ENCODE results near the gene LUC7L3.
"Not testable (repeated sequence)": the region's sequence is repeated elsewhere in the genome, so short reads cannot be mapped to it uniquely, and the experiment has no call there.

The LUC7L3 gene

DNA sequence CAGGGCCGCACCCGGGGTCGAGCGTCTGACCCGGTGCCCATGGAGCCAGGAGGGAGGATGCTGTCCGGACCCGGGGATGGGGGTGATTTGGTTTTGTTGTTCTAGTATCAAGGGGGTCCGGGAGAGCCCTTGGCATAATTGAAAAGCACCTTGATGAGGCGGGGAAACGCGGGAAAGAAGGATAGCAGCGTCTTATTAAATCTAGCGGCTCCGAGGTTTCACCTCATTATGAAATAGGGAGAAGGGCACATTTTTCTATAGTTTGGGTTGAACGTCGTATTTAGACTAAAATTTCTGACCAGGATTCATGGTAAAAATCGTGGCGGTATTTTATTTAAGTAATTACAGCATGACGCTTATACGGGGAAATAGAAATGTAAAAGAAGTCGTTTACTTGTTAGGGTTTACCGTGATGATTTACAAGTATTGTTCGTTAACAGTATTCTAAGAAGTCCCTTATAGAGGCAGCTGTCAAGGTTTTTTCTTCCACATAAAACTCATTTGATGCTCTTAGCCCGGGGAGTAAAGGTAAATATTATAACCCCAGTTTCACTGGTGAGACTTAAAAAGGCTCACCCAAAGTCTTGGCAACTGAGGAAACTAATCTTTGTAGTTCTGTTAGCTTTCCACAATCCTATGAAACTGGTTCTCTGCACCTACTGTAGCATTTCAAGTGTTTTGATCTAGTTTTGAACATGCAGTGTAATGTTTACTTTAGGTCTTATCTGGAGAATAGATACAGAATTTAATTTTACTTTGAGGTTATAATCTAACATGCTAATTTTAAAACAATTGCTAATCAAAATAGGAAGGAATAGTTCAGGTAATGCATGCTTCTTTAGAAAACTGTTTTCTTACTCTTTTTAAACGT, 756 bp downstream of the LUC7L3 start:
- H3K27ac ChIP-seq, result peak overlapping the region; percentile 95
- ChIA-PET POLR2A (ENCODE audit: low non-redundant PET) (no interaction called here), CTCF (no interaction called here)
- DNase-seq (ENCODE audit: low spot score), result no peak
- TF ChIP-seq, protein P1, sequence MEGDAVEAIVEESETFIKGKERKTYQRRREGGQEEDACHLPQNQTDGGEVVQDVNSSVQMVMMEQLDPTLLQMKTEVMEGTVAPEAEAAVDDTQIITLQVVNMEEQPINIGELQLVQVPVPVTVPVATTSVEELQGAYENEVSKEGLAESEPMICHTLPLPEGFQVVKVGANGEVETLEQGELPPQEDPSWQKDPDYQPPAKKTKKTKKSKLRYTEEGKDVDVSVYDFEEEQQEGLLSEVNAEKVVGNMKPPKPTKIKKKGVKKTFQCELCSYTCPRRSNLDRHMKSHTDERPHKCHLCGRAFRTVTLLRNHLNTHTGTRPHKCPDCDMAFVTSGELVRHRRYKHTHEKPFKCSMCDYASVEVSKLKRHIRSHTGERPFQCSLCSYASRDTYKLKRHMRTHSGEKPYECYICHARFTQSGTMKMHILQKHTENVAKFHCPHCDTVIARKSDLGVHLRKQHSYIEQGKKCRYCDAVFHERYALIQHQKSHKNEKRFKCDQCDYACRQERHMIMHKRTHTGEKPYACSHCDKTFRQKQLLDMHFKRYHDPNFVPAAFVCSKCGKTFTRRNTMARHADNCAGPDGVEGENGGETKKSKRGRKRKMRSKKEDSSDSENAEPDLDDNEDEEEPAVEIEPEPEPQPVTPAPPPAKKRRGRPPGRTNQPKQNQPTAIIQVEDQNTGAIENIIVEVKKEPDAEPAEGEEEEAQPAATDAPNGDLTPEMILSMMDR (conservative IDR thresholded peaks at IDR 0.05; ENCODE audit: low read depth), result no peak

DNA sequence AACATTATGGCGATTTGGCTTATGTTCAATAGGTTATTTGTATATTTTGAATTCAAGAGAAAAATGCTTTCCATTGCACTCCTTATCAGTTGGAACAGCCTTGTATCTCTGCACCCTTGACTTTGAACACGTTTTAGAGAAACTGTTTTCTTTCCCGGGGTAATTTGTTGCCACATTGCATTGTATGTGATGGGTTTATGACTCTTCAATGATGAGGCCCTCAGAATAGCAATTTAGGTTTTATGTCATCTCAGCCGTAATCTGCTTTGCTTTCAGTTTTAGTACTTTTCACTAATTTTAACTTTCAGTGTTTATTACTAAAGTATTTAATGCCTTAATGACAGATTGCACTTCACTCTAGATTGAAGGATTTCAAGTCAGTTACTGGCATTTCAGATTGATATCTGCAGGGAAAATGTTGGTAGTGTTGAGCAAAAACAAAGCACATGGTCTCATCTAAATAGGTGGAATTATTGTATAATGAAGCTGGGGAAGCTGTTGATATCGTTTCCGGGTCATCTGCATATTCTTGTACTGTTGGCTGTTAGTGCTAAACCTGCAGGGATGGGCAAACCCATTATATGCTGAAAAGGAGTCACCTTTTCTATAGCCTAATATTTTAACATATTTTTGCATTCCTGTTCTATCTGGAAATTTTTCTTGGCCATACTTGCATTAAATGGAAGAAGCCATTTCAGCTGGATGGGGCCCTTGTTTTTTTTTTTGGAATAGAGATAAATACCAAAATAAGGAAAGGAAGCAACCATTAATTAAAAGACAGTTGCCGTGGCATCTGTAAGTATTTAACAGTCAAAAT, 2.0 kb downstream of the LUC7L3 start:
- TF ChIP-seq, protein P1 (conservative IDR thresholded peaks at IDR 0.05; ENCODE audit: low read depth), result no peak
- POLR2A ChIA-PET (ENCODE audit: low non-redundant PET), result no interaction called here
- CTCF ChIA-PET, result no interaction called here
- no peak overlapping the region for H3K27ac ChIP-seq
- no peak for DNase-seq (ENCODE audit: low spot score)

DNA sequence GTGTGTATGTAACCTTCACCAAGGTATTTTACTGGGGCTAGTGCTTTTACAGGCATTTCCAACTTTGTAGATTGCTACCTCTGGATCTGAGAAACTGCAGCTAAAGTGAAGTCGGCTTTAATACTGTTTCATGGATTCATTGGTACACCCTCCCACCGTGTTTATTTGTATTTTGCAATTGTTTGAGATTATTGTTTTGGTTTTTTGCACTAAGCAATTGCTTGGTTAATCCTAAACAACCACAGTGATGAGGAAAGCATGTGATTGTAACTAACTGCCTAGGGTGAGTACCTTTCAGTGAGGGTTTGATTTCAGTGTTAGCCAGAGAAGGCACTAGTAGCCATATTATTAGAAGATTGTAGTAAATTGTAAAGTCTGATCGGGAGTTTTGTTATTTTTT, 3.3 kb downstream of the LUC7L3 start:
- DNase-seq (ENCODE audit: low spot score), result no peak
- TF ChIP-seq, protein P1 (conservative IDR thresholded peaks at IDR 0.05; ENCODE audit: low read depth), result no peak
- CTCF ChIA-PET, result no interaction called here
- POLR2A ChIA-PET (ENCODE audit: low non-redundant PET), result interaction anchor here (0.7 kb wide), 1 partner anchor 14 kb away, joined by 13 read pairs; no protein-coding TSS in a partner anchor
- no peak overlapping the region for H3K27ac ChIP-seq

DNA sequence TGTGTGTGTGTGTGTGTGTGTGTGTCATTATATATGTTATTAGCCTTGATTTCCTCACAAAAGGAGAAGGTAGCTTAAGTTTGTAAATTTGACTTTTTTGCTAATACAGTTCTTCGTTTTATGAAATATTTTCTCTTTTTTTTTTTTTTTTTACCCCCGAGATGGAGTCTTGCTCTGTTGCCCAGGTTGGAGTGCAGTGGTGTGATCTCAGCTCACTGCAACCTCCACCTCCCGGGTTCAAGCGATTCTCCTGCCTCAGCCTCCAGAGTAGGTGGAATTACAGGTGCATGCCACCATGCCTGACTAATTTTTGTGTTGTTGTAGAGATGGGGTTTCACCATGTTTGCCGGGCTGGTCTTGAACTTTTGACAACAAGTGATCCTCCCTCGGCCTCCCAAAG, 5.2 kb downstream of the LUC7L3 start:
- peak overlapping the region; percentile 2; the same call in 1 of the 2 replicates for H3K27ac ChIP-seq
- DNase-seq (ENCODE audit: low spot score); POLR2A ChIA-PET (ENCODE audit: low non-redundant PET): not testable (repeated sequence)
- CTCF ChIA-PET, result interaction anchor here (0.7 kb wide), 1 partner anchor 245 kb away, joined by 3 read pairs; no protein-coding TSS in a partner anchor

DNA sequence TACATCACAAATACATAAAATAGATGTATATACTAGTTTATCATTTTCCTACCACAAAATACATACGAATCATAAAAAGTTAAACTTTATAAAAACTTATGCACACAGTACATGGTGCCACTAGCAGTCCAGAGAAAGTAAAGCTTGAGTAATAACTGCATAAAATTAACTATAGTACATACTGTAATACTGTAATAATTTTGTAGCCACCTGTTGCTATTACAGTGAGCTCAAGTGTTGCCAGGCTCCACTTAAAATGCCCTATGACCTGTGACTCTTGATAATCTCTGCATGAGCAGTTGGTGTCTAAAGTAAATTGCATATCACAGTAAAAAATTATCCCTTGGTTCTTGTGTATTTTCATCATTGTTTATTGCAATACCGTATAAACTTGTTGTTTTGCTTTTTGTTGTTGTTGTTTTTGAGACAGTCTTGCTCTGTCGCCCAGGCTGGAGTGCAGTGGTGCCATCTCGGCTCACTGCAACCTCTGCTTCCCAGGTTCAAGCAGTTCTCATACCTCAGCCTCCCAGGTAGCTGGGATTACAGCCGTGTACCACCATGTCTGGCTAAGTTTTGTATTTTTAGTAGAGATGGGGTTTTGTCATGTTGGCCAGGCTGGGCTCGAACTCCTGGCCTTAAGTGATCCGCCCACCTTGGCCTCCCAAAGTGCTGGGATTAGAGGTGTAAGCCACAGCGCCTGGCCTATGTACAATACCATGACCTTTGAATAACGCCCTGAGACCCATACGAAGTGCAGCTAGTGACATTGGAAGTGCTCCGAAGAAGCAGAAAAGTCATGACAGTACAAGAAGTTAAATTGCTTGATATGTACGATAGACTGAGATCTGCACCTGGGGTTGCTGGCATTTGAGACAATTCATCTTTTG, 6.6 kb downstream of the LUC7L3 start:
- no peak overlapping the region for H3K27ac ChIP-seq
- no peak for DNase-seq (ENCODE audit: low spot score)
- TF ChIP-seq, protein P1 (conservative IDR thresholded peaks at IDR 0.05; ENCODE audit: low read depth), result no peak
- ChIA-PET POLR2A (ENCODE audit: low non-redundant PET) (no interaction called here), CTCF (interaction anchor here (0.6 kb wide), 1 partner anchor 231 kb away, joined by 3 read pairs; no protein-coding TSS in a partner anchor)

DNA sequence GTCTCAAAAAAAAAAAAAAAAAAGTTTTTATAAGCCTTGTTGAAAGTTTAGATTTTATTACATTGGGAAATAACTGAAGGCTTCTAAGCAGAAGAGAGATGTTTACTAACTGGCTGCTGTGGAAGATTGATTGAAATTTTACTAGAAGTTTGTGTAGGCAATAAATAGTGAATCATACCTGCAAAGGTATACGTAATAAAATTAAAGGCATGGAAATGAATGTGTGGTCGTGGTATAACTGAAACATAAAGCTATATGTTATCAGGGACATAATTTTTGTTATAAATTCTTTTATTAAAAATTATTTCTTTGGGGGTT, 8.7 kb downstream of the LUC7L3 start:
- ChIA-PET POLR2A (ENCODE audit: low non-redundant PET) (no interaction called here), CTCF (no interaction called here)
- TF ChIP-seq, protein P1 (conservative IDR thresholded peaks at IDR 0.05; ENCODE audit: low read depth), result no peak
- no peak overlapping the region for H3K27ac ChIP-seq
- no peak for DNase-seq (ENCODE audit: low spot score)

Data from RWPE1 (cell line).